Measurements from ENCODE around the gene ZFR. TPM values are rescaled to one million over a fixed set of nuclear protein-coding genes. Genes with fewer than 3 reads are reported as not detected.
"Not testable (repeated sequence)": the region's sequence is repeated elsewhere in the genome, so short reads cannot be mapped to it uniquely, and the experiment has no call there.

ZFR gene
- total RNA-seq, 4 donors from 2014 or later, result 27.7 to 67.1 (median 54.8) TPM

GRCh38 chr5:32369032-32369431, 75.5 kb downstream of the ZFR start:
- Histone ChIP-seq H3K9me3 (no peaks in the 10 kb centered on the region), H3K27ac (no peak overlapping the region), H3K4me3 (no peak overlapping the region), H3K27me3 (no peaks in the 10 kb centered on the region), H3K36me3 (peaks cover 0 to 92% (median 7%) of the 10 kb centered on the region in 3 donors), H3K4me1 (peaks cover 0 to 6% (median 0%) of the 10 kb centered on the region in 3 donors)
- DNase-seq, result no peak
- TF ChIP-seq CTCF (IDR thresholded peaks at IDR 0.05), result no peak
- TF ChIP-seq POLR2A (IDR thresholded peaks at IDR 0.05), result no peak
- intact Hi-C loops (cut with DNase I), result no loop called here
- WGBS, 2 donors, result 89 to 96% methylated on average over 4 of the region's 4 CpGs

DNA sequence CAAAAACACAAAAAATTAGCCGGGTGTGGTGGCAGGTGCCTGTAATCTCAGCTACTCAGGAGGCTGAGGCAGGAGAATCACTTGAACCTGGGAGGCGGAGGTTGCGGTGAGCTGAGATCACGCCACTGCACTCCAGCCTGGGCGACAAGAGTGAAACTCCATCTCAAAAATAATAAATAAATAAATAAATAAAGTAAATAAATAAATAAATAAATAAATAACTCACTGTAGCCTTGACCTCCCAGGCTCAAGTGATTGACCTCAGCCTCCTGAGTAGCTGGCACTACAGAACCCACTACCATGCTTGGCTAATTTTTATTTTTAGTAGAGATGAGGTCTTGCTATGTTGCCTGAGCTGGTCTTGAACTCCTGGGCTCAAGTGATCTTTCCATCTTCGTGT, 77.3 kb downstream of the ZFR start:
- intact Hi-C loops (cut with DNase I); H3K4me3 ChIP-seq; H3K9me3 ChIP-seq; DNase-seq; H3K4me1 ChIP-seq; H3K27me3 ChIP-seq; H3K27ac ChIP-seq: not testable (repeated sequence)
- peaks cover 6 to 92% (median 7%) of the 10 kb centered on the region in 3 donors for H3K36me3 ChIP-seq
- WGBS, 2 donors, result 72 to 79% methylated on average over 5 to 6 of the region's 6 CpGs

GRCh38 chr5:32365623-32366022, 78.9 kb downstream of the ZFR start:
- no peak for DNase-seq
- H3K4me3 ChIP-seq, result no peak overlapping the region
- intact Hi-C loops (cut with DNase I), result no loop called here
- H3K36me3 ChIP-seq, result peaks cover 0 to 92% (median 13%) of the 10 kb centered on the region in 3 donors
- TF ChIP-seq POLR2A (IDR thresholded peaks at IDR 0.05) (no peak), CTCF (IDR thresholded peaks at IDR 0.05) (no peak)
- WGBS, 2 donors, result 94 to 99% methylated on average over 5 of the region's 5 CpGs
- H3K9me3 ChIP-seq, result no peaks in the 10 kb centered on the region
- no peaks in the 10 kb centered on the region for H3K4me1 ChIP-seq
- H3K27me3 ChIP-seq, result no peaks in the 10 kb centered on the region
- H3K27ac ChIP-seq, result no peak overlapping the region

DNA sequence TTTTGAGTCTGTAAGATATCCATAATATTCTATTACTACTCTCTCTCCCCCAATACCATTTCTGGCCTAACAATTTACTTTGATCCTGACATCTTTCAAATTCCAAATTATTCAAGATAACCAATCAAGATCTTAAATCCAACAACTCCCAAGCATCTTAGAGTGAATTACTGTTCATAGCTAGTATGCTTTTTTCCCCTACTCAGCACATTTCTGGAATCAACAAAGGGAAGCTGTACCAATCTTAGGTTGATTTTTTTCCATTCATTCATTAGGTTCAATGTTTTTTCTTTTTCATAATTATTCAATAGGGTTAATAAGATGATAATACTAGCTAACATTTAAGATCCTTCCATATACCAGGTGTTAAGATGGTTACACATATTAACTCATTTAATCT, 81.5 kb downstream of the ZFR start:
- no peak overlapping the region for H3K27ac ChIP-seq
- no peak overlapping the region for H3K4me3 ChIP-seq
- H3K36me3 ChIP-seq, result peaks cover 0 to 92% (median 17%) of the 10 kb centered on the region in 3 donors
- no peaks in the 10 kb centered on the region for H3K4me1 ChIP-seq
- H3K27me3 ChIP-seq, result no peaks in the 10 kb centered on the region
- intact Hi-C loops (cut with DNase I), result no loop called here
- H3K9me3 ChIP-seq, result no peaks in the 10 kb centered on the region
- TF ChIP-seq CTCF (IDR thresholded peaks at IDR 0.05) (no peak), POLR2A (IDR thresholded peaks at IDR 0.05) (no peak)
- DNase-seq, result no peak

- DNase-seq, result no peak
These were observed 82.0 kb downstream of the ZFR start for GRCh38 chr5:32362527-32362926.

DNA sequence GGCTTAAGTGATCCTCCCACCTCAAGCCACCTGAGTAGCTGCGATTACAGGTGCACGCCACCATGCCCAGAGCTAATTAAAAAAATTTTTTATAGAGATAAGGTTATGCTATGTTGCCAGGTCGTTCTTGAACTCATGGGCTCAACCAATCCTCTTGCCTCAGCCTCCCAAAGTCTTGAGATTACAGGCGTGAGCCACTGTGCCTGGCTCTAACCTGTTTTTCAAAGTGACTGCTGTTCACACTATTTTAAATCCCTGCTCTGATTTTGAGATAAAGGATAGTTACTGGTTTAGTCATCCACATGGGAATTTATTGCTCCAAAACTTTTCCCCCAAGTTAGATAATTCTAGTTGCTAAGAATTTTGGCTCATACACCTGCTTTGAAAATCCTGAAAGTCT, 83.6 kb downstream of the ZFR start:
- no peaks in the 10 kb centered on the region for H3K9me3 ChIP-seq
- WGBS, 2 donors, result 91 to 92% methylated on average over 3 to 4 of the region's 4 CpGs
- no peak for TF ChIP-seq CTCF (IDR thresholded peaks at IDR 0.05)
- TF ChIP-seq POLR2A (IDR thresholded peaks at IDR 0.05), result no peak
- intact Hi-C loops (cut with DNase I), result no loop called here
- H3K27ac ChIP-seq, result no peak overlapping the region
- H3K4me1 ChIP-seq, result no peaks in the 10 kb centered on the region
- H3K4me3 ChIP-seq, result no peak overlapping the region
- peaks cover 0 to 96% (median 18%) of the 10 kb centered on the region in 3 donors for H3K36me3 ChIP-seq
- DNase-seq, result no peak
- no peaks in the 10 kb centered on the region for H3K27me3 ChIP-seq

More at GRCh38 chr5:32362527-32362926, 82.0 kb downstream of the ZFR start:
- no peak overlapping the region for H3K27ac ChIP-seq
- no peaks in the 10 kb centered on the region for H3K27me3 ChIP-seq
- intact Hi-C loops (cut with DNase I), result no loop called here
- no peak overlapping the region for H3K4me3 ChIP-seq
- peaks cover 0 to 92% (median 18%) of the 10 kb centered on the region in 3 donors for H3K36me3 ChIP-seq
- H3K4me1 ChIP-seq, result no peaks in the 10 kb centered on the region
- no peak for TF ChIP-seq POLR2A (IDR thresholded peaks at IDR 0.05)
- H3K9me3 ChIP-seq, result no peaks in the 10 kb centered on the region
- 82 to 88% methylated on average over 4 of the region's 4 CpGs for WGBS, 2 donors

Data from esophagus squamous epithelium (tissue), 5 donors.